Measurements from ENCODE around the gene LYRM4.

GRCh38 chr6:5096482-5096881 is 164.3 kb downstream of the LYRM4 start:
- TF ChIP-seq TAF1 (IDR thresholded peaks at IDR 0.05; ENCODE audit: low read depth): no peak
- TF ChIP-seq POLR2AphosphoS5 (IDR thresholded peaks at IDR 0.05): no peak
- TF ChIP-seq RAD21 (conservative IDR thresholded peaks at IDR 0.05): no peak
- TF ChIP-seq EZH2 (IDR thresholded peaks at IDR 0.05; ENCODE audit: borderline replicate concordance, insufficient read depth, low read length, poor library complexity, severe bottlenecking): no peak
- TF ChIP-seq EP300 (conservative IDR thresholded peaks at IDR 0.05; ENCODE audit: poor library complexity, severe bottlenecking): no peak

Data from neural cell (in vitro differentiated cells).